Measurements from ENCODE around the gene ATG13.
A peak's percentile ranks its signal among the peaks of the same experiment; 100 is the strongest.

ATG13 gene

GRCh38 chr11:46671958-46672315 lies 54.6 kb downstream of the ATG13 start:
- Histone ChIP-seq H2AFZ (ENCODE audit: low read length) (no peak overlapping the region), H3K4me2 (ENCODE audit: low read length) (no peak overlapping the region), H3K27ac (ENCODE audit: low read depth, low read length, poor library complexity, severe bottlenecking) (no peak overlapping the region), H3K36me3 (ENCODE audit: insufficient read depth, low read length) (peaks cover 59% of the 10 kb centered on the region), H3K9me2 (ENCODE audit: low read depth, low read length) (no peaks in the 10 kb centered on the region), H3K4me3 (ENCODE audit: low read depth, low read length, poor library complexity, severe bottlenecking) (no peak overlapping the region), H4K20me1 (ENCODE audit: insufficient read depth, low read length) (no peaks in the 10 kb centered on the region), H3K9me3 (ENCODE audit: low read length) (no peaks in the 10 kb centered on the region), H3K27me3 (ENCODE audit: insufficient read depth, low read length) (no peaks in the 10 kb centered on the region), H3F3A (ENCODE audit: insufficient read depth, low read length) (no peaks in the 10 kb centered on the region), H3K9ac (ENCODE audit: low read length) (no peak overlapping the region), H3K4me1 (ENCODE audit: insufficient read depth, low read length, severe bottlenecking) (peaks cover 33% of the 10 kb centered on the region), H3K79me2 (ENCODE audit: insufficient read depth, low read length) (no peaks in the 10 kb centered on the region)
- no peak for TF ChIP-seq EZH2 (IDR thresholded peaks at IDR 0.05; ENCODE audit: borderline replicate concordance, low read length)
- no peak for TF ChIP-seq CTCF (IDR thresholded peaks at IDR 0.05; ENCODE audit: low read length)

- Histone ChIP-seq H3K4me2 (ENCODE audit: low read length) (no peak overlapping the region), H3K36me3 (ENCODE audit: insufficient read depth, low read length) (peaks cover 54% of the 10 kb centered on the region), H3K4me1 (ENCODE audit: insufficient read depth, low read length, severe bottlenecking) (peaks cover 31% of the 10 kb centered on the region), H3K27ac (ENCODE audit: low read depth, low read length, poor library complexity, severe bottlenecking) (no peak overlapping the region), H2AFZ (ENCODE audit: low read length) (no peak overlapping the region), H3K4me3 (ENCODE audit: low read depth, low read length, poor library complexity, severe bottlenecking) (no peak overlapping the region), H4K20me1 (ENCODE audit: insufficient read depth, low read length) (no peaks in the 10 kb centered on the region), H3K27me3 (ENCODE audit: insufficient read depth, low read length) (no peaks in the 10 kb centered on the region), H3K9me3 (ENCODE audit: low read length) (no peaks in the 10 kb centered on the region), H3K9ac (ENCODE audit: low read length) (no peak overlapping the region), H3F3A (ENCODE audit: insufficient read depth, low read length) (no peaks in the 10 kb centered on the region), H3K9me2 (ENCODE audit: low read depth, low read length) (no peaks in the 10 kb centered on the region), H3K79me2 (ENCODE audit: insufficient read depth, low read length) (no peaks in the 10 kb centered on the region)
- TF ChIP-seq EZH2 (IDR thresholded peaks at IDR 0.05; ENCODE audit: borderline replicate concordance, low read length) (no peak), CTCF (IDR thresholded peaks at IDR 0.05; ENCODE audit: low read length) (no peak)
Observed at GRCh38 chr11:46672381-46672839, 55.1 kb downstream of the ATG13 start.

- Histone ChIP-seq H3K36me3 (ENCODE audit: insufficient read depth, low read length) (peaks cover 46% of the 10 kb centered on the region), H3K27me3 (ENCODE audit: insufficient read depth, low read length) (no peaks in the 10 kb centered on the region), H3K79me2 (ENCODE audit: insufficient read depth, low read length) (no peaks in the 10 kb centered on the region), H3K4me3 (ENCODE audit: low read depth, low read length, poor library complexity, severe bottlenecking) (no peak overlapping the region), H3K4me1 (ENCODE audit: insufficient read depth, low read length, severe bottlenecking) (peaks cover 31% of the 10 kb centered on the region), H4K20me1 (ENCODE audit: insufficient read depth, low read length) (no peaks in the 10 kb centered on the region), H3K4me2 (ENCODE audit: low read length) (no peak overlapping the region), H3K9me3 (ENCODE audit: low read length) (no peaks in the 10 kb centered on the region), H2AFZ (ENCODE audit: low read length) (no peak overlapping the region), H3K27ac (ENCODE audit: low read depth, low read length, poor library complexity, severe bottlenecking) (peak overlapping the region; percentile 56), H3K9ac (ENCODE audit: low read length) (no peak overlapping the region; the same call in 1 of the 2 replicates), H3F3A (ENCODE audit: insufficient read depth, low read length) (no peaks in the 10 kb centered on the region), H3K9me2 (ENCODE audit: low read depth, low read length) (no peaks in the 10 kb centered on the region)
- no peak for TF ChIP-seq EZH2 (IDR thresholded peaks at IDR 0.05; ENCODE audit: borderline replicate concordance, low read length)
Observed at GRCh38 chr11:46673713-46674462, 56.5 kb downstream of the ATG13 start.

All from OCI-LY1 (cell line).